SK-N-MC (cell line): ENCODE data around the gene CELSR1.

Source experiments
- DNase-seq: peaks from one replicate; pipeline ENCODE4 v3.0.0-alpha.2; 2011; ENCODE audit warnings: low read depth, low spot score
- H3K27ac ChIP-seq: fragments of 200-600 bp; sonication (generic); 2 replicates; pipeline ENCODE4 v1.5.1; 2016; ENCODE audit warnings: mixed run types
- H3K36me3 ChIP-seq: fragments of 200-600 bp; sonication (generic); 2 replicates; pipeline ENCODE4 v1.6.1; 2017; ENCODE audit warnings: antibody characterized with exemption, low read length, mixed read lengths; ENCODE audit not compliant: insufficient read depth
- H3K4me3 ChIP-seq: fragments of 200-600 bp; sonication (generic); 2 replicates; pipeline ENCODE4 v1.5.1; 2016
- H3K9ac ChIP-seq: fragments of 200-600 bp; sonication (generic); 2 replicates; pipeline ENCODE4 v1.8.0; 2017; ENCODE audit warnings: mixed run types, mixed read lengths; ENCODE audit not compliant: insufficient read length
- H3K9me3 ChIP-seq: fragments of 200-600 bp; sonication (generic); 2 replicates; pipeline ENCODE4 v1.6.1; 2017; ENCODE audit warnings: low read depth, mild to moderate bottlenecking, antibody characterized with exemption, low read length, moderate library complexity, mixed read lengths
- EZH2 ChIP-seq: fragments of 200-600 bp; sonication (generic); IDR thresholded peaks from one replicate; pipeline ENCODE4 v1.6.1; 2017; ENCODE audit warnings: antibody characterized with exemption
- FOXP2 ChIP-seq: optimal IDR thresholded peaks from 2 replicates; pipeline ENCODE3; 2011; ENCODE audit warnings: mild to moderate bottlenecking, moderate library complexity; ENCODE audit not compliant: insufficient read depth; ENCODE audit errors: extremely low read length, control extremely low read depth
- POLR2AphosphoS5 ChIP-seq: IDR thresholded peaks from 2 replicates; pipeline ENCODE4 v1.6.1; 2012; ENCODE audit warnings: mild to moderate bottlenecking, low read depth, low read length, borderline replicate concordance

CELSR1 gene

DNA sequence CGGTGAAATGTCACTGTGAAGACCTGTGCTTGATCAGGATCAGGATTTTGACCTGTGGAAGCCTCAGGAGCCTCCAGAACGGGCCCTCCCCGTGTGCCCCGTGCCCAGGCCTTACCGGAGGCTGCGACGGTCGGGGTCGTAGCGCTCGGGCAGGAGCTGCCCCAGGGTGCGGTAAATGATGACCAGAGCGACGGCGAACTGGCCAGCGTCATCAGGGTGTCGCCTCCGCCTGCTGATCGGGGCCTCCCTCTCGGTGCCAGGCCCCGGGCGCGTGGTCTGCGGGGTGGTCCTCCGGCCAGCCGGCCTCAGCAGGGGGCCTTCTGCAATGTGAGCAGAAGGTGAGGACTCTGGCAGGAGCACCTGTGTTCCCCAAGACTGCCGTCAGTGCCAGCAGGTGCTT, 155.7 kb downstream of the CELSR1 start:
- Histone ChIP-seq H3K9ac (no peak overlapping the region), H3K9me3 (no peaks in the 10 kb centered on the region), H3K4me3 (no peak overlapping the region), H3K36me3 (no peaks in the 10 kb centered on the region), H3K27ac (no peak overlapping the region)
- TF ChIP-seq EZH2: no peak
- TF ChIP-seq FOXP2: no peak
- TF ChIP-seq POLR2AphosphoS5: no peak
- DNase-seq: no peak

DNA sequence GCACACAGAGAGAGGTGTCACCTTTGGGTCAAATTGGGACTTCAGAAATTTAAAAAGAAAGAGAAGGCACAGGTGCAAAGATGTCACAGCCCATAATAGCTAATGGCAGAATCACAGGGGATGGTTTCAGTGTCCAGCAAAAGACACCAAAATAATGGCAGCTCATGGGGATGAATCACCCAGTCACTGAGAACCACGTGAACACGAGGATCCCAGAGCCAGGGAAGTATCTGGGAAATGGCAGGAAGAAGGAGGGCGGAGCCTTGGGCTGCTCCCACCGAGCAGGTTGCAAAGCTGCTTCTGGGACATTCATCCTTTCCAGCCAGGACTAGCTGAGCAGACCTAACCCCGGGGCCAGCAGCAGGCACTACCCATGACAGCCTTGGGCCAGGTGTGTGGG, 156.3 kb downstream of the CELSR1 start:
- DNase-seq: no peak
- TF ChIP-seq POLR2AphosphoS5: no peak
- no peak for TF ChIP-seq FOXP2

DNA sequence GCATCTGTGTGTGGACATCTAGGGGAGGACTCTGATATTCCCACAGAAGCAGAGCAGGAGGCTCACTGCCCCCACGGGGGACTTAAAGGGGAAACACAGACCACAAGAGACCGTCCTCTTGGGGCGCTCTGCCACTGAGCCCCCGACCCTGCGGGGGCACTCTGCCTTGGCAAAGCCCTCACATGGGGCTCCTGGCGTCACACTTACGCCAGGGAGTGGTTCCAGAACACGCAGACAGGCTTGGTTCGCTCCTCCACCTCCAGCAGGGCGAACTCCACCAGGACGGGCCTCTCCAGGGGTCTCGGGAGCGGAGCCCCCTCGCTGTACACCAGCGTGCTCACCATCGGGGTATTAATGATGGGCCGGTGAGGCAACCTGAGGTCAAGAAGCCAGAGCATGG, 156.8 kb downstream of the CELSR1 start:
- DNase-seq: no peak
- H3K9me3 ChIP-seq: no peaks in the 10 kb centered on the region; the same call in 1 of the 2 replicates
- no peak overlapping the region for H3K27ac ChIP-seq
- TF ChIP-seq POLR2AphosphoS5 (no peak), FOXP2 (no peak), EZH2 (no peak)
- H3K36me3 ChIP-seq: no peaks in the 10 kb centered on the region
- H3K9ac ChIP-seq: no peak overlapping the region
- no peak overlapping the region for H3K4me3 ChIP-seq

More for the DNA sequence above, 156.3 kb downstream of the CELSR1 start:
- Histone ChIP-seq H3K4me3 (no peak overlapping the region), H3K27ac (no peak overlapping the region), H3K9ac (no peak overlapping the region), H3K36me3 (no peaks in the 10 kb centered on the region), H3K9me3 (no peaks in the 10 kb centered on the region)

DNA sequence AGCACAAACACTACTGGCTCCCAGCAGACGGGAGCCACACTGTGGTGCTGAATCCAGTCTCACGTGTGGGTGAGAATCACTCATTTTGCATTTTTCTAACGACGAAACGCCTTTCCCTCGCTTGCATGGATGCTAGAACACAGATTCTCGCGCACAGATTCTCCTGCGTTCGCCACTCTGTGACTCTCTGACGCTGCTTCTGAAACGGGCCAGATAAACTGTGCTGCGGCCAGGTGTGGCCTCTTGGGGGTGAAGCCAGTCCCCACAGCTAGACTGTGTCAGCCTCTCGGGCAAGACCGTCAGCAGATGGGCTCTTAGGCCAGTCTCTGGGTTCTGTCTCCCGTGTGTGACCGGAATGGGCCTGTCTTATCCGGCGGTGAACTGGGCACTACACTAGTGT, 157.4 kb downstream of the CELSR1 start:
- Histone ChIP-seq H3K9ac (no peak overlapping the region), H3K27ac (no peak overlapping the region), H3K4me3 (no peak overlapping the region), H3K36me3 (no peaks in the 10 kb centered on the region), H3K9me3 (no peaks in the 10 kb centered on the region; the same call in 1 of the 2 replicates)
- TF ChIP-seq EZH2: no peak
- TF ChIP-seq FOXP2: no peak
- no peak for TF ChIP-seq POLR2AphosphoS5
- no peak for DNase-seq

DNA sequence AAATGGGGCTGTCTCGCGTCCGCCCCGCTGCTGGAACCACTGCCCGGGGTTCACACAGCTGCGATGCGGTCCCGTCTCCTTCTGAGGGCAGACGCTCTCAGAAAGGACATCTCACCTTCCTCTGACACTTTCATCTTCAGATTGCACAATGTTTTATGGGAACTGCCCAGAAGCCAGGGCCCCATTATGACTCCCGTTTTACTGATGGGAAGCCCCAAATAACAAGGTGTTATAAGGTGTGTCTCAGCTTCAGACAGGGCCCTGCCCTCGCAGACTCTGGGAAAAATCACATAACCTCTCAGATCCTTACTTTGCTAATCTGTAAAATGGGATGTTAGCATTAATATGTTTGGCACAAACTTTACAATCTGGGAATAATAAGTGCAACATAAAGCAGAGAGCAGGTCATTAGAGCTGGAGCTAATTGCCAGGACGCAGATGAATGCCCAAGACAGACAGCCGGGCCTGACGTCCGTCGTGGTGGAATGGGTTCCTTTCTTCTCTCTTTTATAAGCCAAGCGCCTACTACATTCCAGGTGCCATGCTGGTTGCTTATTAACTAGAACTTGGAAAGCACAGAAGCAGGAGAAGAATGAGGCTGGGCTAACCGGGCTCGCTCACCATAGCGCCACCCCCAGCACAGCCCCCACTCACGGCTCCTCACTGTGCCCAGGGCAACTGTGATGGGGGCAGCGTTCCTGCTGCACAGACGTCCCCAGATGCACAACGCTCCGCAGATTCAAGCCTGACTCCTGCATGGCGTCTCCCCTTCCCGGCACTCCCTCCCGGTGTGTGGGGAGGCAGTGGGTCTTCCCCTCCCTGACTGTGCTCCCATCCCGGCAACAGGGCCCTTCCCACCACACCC, 158.1 kb downstream of the CELSR1 start:
- no peak overlapping the region for H3K27ac ChIP-seq
- no peak overlapping the region for H3K9ac ChIP-seq
- TF ChIP-seq EZH2 (no peak), POLR2AphosphoS5 (no peak), FOXP2 (no peak)

DNA sequence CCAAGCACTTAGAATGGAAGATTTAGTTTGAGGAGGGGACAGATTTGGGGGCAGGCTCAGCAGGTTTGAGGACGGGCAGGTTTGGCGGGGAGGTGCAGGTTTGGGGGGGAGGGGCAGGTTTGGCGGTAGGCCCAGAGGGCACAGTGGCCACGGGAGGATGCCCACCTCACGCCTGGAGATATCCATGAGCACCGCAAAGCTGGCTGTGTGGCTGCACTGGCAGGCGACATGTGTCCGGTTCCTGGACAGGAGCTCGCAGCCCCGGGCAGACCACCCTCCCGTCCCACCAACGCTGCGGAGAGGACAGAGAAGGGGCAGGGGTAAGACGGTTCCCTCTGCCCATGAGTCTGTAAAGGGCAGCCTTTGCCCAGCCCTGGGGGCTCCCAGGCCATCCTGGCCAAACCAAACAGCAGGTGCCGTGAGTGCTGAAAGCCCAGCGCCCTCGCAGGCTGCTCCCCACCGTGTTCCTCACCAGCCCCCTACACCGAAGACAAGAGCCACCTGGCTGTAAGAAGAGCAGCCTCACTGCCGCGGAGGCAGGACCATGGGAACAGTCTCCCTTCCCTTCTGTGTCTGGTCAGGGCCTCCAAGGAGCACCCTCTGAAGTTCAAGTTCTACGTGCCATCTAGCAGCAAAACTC, 158.9 kb downstream of the CELSR1 start:
- TF ChIP-seq EZH2: no peak
- no peak overlapping the region for H3K9ac ChIP-seq
- H3K36me3 ChIP-seq: no peaks in the 10 kb centered on the region
- no peaks in the 10 kb centered on the region; the same call in 1 of the 2 replicates for H3K9me3 ChIP-seq
- no peak overlapping the region for H3K4me3 ChIP-seq
- DNase-seq: no peak
- H3K27ac ChIP-seq: no peak overlapping the region

More for the DNA sequence above, 158.1 kb downstream of the CELSR1 start:
- Histone ChIP-seq H3K4me3 (no peak overlapping the region), H3K36me3 (no peaks in the 10 kb centered on the region), H3K9me3 (no peaks in the 10 kb centered on the region; the same call in 1 of the 2 replicates)
- DNase-seq: no peak

DNA sequence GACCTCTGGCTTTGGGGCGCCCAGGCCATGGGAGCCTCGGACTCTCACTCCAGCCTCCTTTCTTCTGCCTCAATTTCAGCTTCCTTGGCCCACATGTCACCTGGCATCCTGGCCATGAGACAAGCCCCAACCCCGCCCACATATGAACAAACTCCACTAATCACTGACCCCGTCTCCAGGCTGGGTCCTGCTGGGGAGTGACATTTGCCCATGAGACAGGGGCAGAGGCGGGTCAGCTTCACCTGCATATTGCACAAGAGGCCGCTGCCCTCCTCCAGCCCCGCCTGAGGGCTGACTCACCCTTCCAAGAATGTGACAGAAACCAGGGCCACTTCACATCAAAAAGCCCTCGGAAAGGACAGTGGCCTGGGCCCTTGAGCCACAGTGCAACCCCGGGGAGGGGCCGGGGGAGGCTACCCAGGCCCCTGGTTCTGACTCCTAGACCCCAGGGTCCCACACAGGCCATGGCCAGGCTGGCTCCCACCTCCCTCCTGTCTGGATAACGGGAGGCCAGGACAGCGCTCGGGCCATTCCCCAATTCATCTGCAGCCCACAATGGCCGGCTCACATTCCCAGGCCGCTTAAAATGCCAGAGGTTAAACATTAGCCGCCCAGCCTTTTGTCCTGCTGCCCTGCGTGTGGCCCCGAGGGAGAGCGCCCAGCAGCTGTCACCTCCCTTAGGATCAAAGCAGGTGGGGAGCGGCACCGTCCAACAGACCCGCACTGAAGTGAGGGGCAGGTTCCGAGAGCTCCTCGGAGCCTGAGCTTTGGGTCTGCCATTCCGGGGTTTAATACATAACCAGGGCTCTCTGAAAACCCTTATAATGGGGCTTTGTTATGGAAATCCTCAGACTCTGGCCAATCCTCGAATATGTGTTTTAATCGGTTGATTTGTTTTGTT, 159.6 kb downstream of the CELSR1 start:
- Histone ChIP-seq H3K27ac (no peak overlapping the region), H3K9me3 (no peaks in the 10 kb centered on the region; the same call in 1 of the 2 replicates), H3K4me3 (no peak overlapping the region), H3K9ac (no peak overlapping the region), H3K36me3 (no peaks in the 10 kb centered on the region)
- TF ChIP-seq EZH2 (no peak), POLR2AphosphoS5 (no peak), FOXP2 (no peak)
- no peak for DNase-seq
